ENCODE measurements around the gene ATG16L1. TPM values are rescaled to one million over a fixed set of nuclear protein-coding genes. Genes with fewer than 3 reads are reported as not detected.

ATG16L1 gene
- total and polyA plus RNA-seq, 7 donors: 16.2 to 37.3 (median 19.6) TPM

GRCh38 chr2:233259730-233260129, 8.3 kb downstream of the ATG16L1 start:
- no peaks in the 10 kb centered on the region for H3K27me3 ChIP-seq
- H3K36me3 ChIP-seq: peaks cover 26 to 92% (median 37%) of the 10 kb centered on the region in 4 donors
- H3K4me3 ChIP-seq: no peak overlapping the region
- intact Hi-C loops (cut with DNase I): loop anchor here (10.0 kb wide), 1 partner anchor 95 kb away; the partner anchor contains the start of gene DGKD
- peaks cover 0 to 12% (median 9%) of the 10 kb centered on the region in 4 donors for H3K4me1 ChIP-seq
- no peak for DNase-seq
- WGBS, 2 donors: 86 to 88% methylated on average over 1 of the region's 1 CpG
- H3K27ac ChIP-seq: no peak overlapping the region
- TF ChIP-seq CTCF (IDR thresholded peaks at IDR 0.05) (no peak), POLR2AphosphoS5 (IDR thresholded peaks at IDR 0.05) (no peak), POLR2A (IDR thresholded peaks at IDR 0.05) (no peak), EP300 (IDR thresholded peaks at IDR 0.05) (no peak)
- H3K9me3 ChIP-seq: no peaks in the 10 kb centered on the region

GRCh38 chr2:233260661-233261060, 9.2 kb downstream of the ATG16L1 start:
- Histone ChIP-seq H3K27me3 (no peaks in the 10 kb centered on the region), H3K4me3 (no peak overlapping the region), H3K27ac (no peak overlapping the region), H3K36me3 (peaks cover 28 to 100% (median 46%) of the 10 kb centered on the region in 4 donors), H3K9me3 (no peaks in the 10 kb centered on the region), H3K4me1 (peaks cover 0 to 3% (median 2%) of the 10 kb centered on the region in 4 donors)
- no peak for DNase-seq
- WGBS, 2 donors: 96 to 97% methylated on average over 5 of the region's 5 CpGs
- TF ChIP-seq POLR2A (IDR thresholded peaks at IDR 0.05) (no peak), POLR2AphosphoS5 (IDR thresholded peaks at IDR 0.05) (no peak), EP300 (IDR thresholded peaks at IDR 0.05) (no peak), CTCF (IDR thresholded peaks at IDR 0.05) (no peak)
- intact Hi-C loops (cut with DNase I): no loop called here

GRCh38 chr2:233261819-233262555, 10.5 kb downstream of the ATG16L1 start:
- WGBS, 2 donors: 82 to 88% methylated on average over 9 of the region's 9 CpGs
- Histone ChIP-seq H3K27ac (no peak overlapping the region), H3K9me3 (no peaks in the 10 kb centered on the region), H3K27me3 (no peaks in the 10 kb centered on the region), H3K36me3 (peaks cover 28 to 100% (median 51%) of the 10 kb centered on the region in 4 donors), H3K4me1 (no peaks in the 10 kb centered on the region), H3K4me3 (no peak overlapping the region)
- no peak for TF ChIP-seq CTCF (IDR thresholded peaks at IDR 0.05)
- no peak for TF ChIP-seq EP300 (IDR thresholded peaks at IDR 0.05)
- TF ChIP-seq POLR2A (IDR thresholded peaks at IDR 0.05): no peak
- no peak for TF ChIP-seq POLR2AphosphoS5 (IDR thresholded peaks at IDR 0.05)
- DNase-seq: no peak
- intact Hi-C loops (cut with DNase I): no loop called here

GRCh38 chr2:233262562-233262961, 11.1 kb downstream of the ATG16L1 start:
- H3K9me3 ChIP-seq: no peaks in the 10 kb centered on the region
- DNase-seq: no peak
- WGBS, 2 donors: 85 to 93% methylated on average over 5 of the region's 5 CpGs
- H3K4me3 ChIP-seq: no peak overlapping the region
- intact Hi-C loops (cut with DNase I): no loop called here
- no peaks in the 10 kb centered on the region for H3K27me3 ChIP-seq
- TF ChIP-seq CTCF (IDR thresholded peaks at IDR 0.05) (no peak), POLR2A (IDR thresholded peaks at IDR 0.05) (no peak), POLR2AphosphoS5 (IDR thresholded peaks at IDR 0.05) (no peak), EP300 (IDR thresholded peaks at IDR 0.05) (no peak)
- peaks cover 24 to 100% (median 50%) of the 10 kb centered on the region in 4 donors for H3K36me3 ChIP-seq
- H3K4me1 ChIP-seq: no peaks in the 10 kb centered on the region
- H3K27ac ChIP-seq: no peak overlapping the region
